Measurements from ENCODE around the gene LYAR. TPM values are rescaled to one million over a fixed set of nuclear protein-coding genes. Genes with fewer than 3 reads are reported as not detected.
A peak's percentile ranks its signal among the peaks of the same experiment; 100 is the strongest.

The LYAR gene
- total and polyA plus RNA-seq, 2 of the 13 experiments (the other 11 are each of a cell fraction or from before 2014, with no cell fraction given): 7.8 to 94.2 TPM

GRCh38 chr4:4333265-4333706 is 43.3 kb upstream of the LYAR start:
- peak overlapping the region; percentile 50; the same call in 1 of the 2 replicates for H3K4me2 ChIP-seq (ENCODE audit: low read depth, low read length)
- no peak for ATAC-seq
- DNase-seq (ENCODE audit: low spot score): no peak
- POLR2A ChIA-PET: no interaction called here
- FAIRE-seq: no peak
- peaks cover 47% of the 10 kb centered on the region for H3K4me1 ChIP-seq (ENCODE audit: insufficient read depth, low read length)
- no peaks in the 10 kb centered on the region for H3K79me2 ChIP-seq (ENCODE audit: insufficient read depth, low read length)
- CTCF ChIA-PET (ENCODE audit: low intra/inter-chr PET ratio, low total read pairs): no interaction called here
- no peaks in the 10 kb centered on the region for H4K20me1 ChIP-seq (ENCODE audit: insufficient read depth, low read length)
- TF ChIP-seq SP5 (CRISPR knock-in tag; IDR thresholded peaks at IDR 0.05; ENCODE audit: borderline replicate concordance, low read depth) (no peak), NFE2L1 (CRISPR knock-in tag; IDR thresholded peaks at IDR 0.05; ENCODE audit: borderline replicate concordance) (no peak), KDM5A (IDR thresholded peaks at IDR 0.05; ENCODE audit: borderline replicate concordance, low read length) (no peak), ZNF768 (CRISPR knock-in tag; IDR thresholded peaks at IDR 0.05) (peak; percentile 96)
- H3K27ac ChIP-seq (ENCODE audit: extremely low read length, insufficient read depth, low read length): no peak overlapping the region
- WGBS (ENCODE audit: low lambda C conversion rate): 37% methylated on average over 10 of the region's 11 CpGs
- no peaks in the 10 kb centered on the region; a peak in 1 of 5 replicates for H3K27me3 ChIP-seq (ENCODE audit: control insufficient read depth in 1 of 2, insufficient read depth in 2 of 2, low read length in 2 of 2)
- H3K4me3 ChIP-seq (replicated peaks in 1 of 3; ENCODE audit: insufficient read depth in 1 of 3, low read depth in 2 of 3, low read length in 3 of 3): no peak overlapping the region
- no peak overlapping the region for H3K9ac ChIP-seq (ENCODE audit: insufficient read depth, low read depth, low read length)
- in situ Hi-C loops (cut with HindIII; ENCODE audit: extremely low pct_ligation_motif_present, low pct_unique_long_range_greater_than_20kb): no loop called here
- H2AFZ ChIP-seq (ENCODE audit: low read length): no peak overlapping the region
- H3K36me3 ChIP-seq (replicated peaks in 1 of 2; ENCODE audit: control insufficient read depth in 1 of 2, insufficient read depth in 2 of 2, low read length in 2 of 2): no peaks in the 10 kb centered on the region
- no peaks in the 10 kb centered on the region for H3K9me3 ChIP-seq (ENCODE audit: low read length)
- no TSS peak for BruUV-seq (replicated peaks)
- intact Hi-C loops (cut with micrococcal nuclease; ENCODE audit: unreplicated experiment): no loop called here

GRCh38 chr4:4332529-4332928 is 42.6 kb upstream of the LYAR start:
- ChIA-PET CTCF (ENCODE audit: low intra/inter-chr PET ratio, low total read pairs) (no interaction called here), POLR2A (no interaction called here)
- in situ Hi-C loops (cut with HindIII; ENCODE audit: extremely low pct_ligation_motif_present, low pct_unique_long_range_greater_than_20kb) (no loop called here), intact Hi-C loops (cut with micrococcal nuclease; ENCODE audit: unreplicated experiment) (no loop called here)
- Histone ChIP-seq H2AFZ (ENCODE audit: low read length) (no peak overlapping the region), H3K79me2 (ENCODE audit: insufficient read depth, low read length) (no peaks in the 10 kb centered on the region), H3K4me2 (ENCODE audit: low read depth, low read length) (no peak overlapping the region), H3K36me3 (replicated peaks in 1 of 2; ENCODE audit: control insufficient read depth in 1 of 2, insufficient read depth in 2 of 2, low read length in 2 of 2) (no peaks in the 10 kb centered on the region), H3K27me3 (ENCODE audit: control insufficient read depth in 1 of 2, insufficient read depth in 2 of 2, low read length in 2 of 2) (no peaks in the 10 kb centered on the region; a peak in 1 of 5 replicates), H3K27ac (ENCODE audit: extremely low read length, insufficient read depth, low read length) (no peak overlapping the region), H3K9ac (ENCODE audit: insufficient read depth, low read depth, low read length) (no peak overlapping the region), H3K9me3 (ENCODE audit: low read length) (no peaks in the 10 kb centered on the region), H4K20me1 (ENCODE audit: insufficient read depth, low read length) (no peaks in the 10 kb centered on the region), H3K4me1 (ENCODE audit: insufficient read depth, low read length) (peaks cover 47% of the 10 kb centered on the region), H3K4me3 (replicated peaks in 1 of 3; ENCODE audit: insufficient read depth in 1 of 3, low read depth in 2 of 3, low read length in 3 of 3) (no peak overlapping the region)
- ATAC-seq: no peak
- no peak for TF ChIP-seq ZNF746 (CRISPR knock-in tag; IDR thresholded peaks at IDR 0.05)
- TF ChIP-seq RFX1 (IDR thresholded peaks at IDR 0.05): peak; percentile 43; the same call in 1 of the 2 replicates
- BruUV-seq (replicated peaks): no TSS peak
- 50% methylated on average over 3 of the region's 3 CpGs for WGBS (ENCODE audit: low lambda C conversion rate)
- no peak for FAIRE-seq
- no peak for DNase-seq (ENCODE audit: low spot score)

Data from HepG2 (cell line).